ENCODE measurements around the gene C1orf174.

C1orf174 gene

DNA sequence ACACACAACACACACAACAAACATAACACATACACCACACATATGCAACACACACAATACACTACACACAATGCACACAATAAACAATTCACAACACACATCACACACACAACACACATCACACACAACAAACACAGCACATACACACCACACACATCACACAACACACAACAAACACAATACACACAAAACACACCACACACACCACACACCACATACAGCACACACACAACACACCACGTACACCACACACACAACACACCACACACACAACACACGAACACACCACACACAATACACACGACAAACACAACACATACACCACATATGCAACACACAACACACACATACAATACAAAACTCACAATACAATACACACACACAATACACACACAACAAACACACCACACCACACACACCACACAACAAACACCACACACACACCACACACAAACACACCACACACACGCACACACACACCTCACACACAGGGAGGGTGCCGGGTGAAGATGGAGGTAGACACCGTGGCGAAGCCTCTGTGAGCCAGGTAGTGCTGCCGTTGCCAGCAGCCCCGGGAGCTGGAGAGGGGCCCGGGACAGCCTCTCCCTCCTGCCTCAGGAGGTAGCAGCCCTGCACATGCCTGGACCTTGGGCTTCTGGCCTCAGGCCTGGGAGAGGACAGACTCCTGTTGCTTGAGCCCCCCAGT is 30.4 kb upstream of the C1orf174 start:
- TF ChIP-seq ARNTL (CRISPR knock-in tag; IDR thresholded peaks at IDR 0.05; ENCODE audit: borderline replicate concordance, low read depth) (no peak), ESRRG (CRISPR knock-in tag; IDR thresholded peaks at IDR 0.05) (no peak), RARB (CRISPR knock-in tag; IDR thresholded peaks at IDR 0.05) (no peak), ZFP30 (CRISPR knock-in tag; IDR thresholded peaks at IDR 0.05) (no peak), OSR1 (CRISPR knock-in tag; IDR thresholded peaks at IDR 0.05) (no peak), TCF4 (CRISPR knock-in tag; IDR thresholded peaks at IDR 0.05; ENCODE audit: borderline replicate concordance) (no peak), ZNF70 (CRISPR knock-in tag; IDR thresholded peaks at IDR 0.05) (no peak), ISL1 (CRISPR knock-in tag; IDR thresholded peaks at IDR 0.05) (no peak)
- TF ChIP-seq, protein P1, sequence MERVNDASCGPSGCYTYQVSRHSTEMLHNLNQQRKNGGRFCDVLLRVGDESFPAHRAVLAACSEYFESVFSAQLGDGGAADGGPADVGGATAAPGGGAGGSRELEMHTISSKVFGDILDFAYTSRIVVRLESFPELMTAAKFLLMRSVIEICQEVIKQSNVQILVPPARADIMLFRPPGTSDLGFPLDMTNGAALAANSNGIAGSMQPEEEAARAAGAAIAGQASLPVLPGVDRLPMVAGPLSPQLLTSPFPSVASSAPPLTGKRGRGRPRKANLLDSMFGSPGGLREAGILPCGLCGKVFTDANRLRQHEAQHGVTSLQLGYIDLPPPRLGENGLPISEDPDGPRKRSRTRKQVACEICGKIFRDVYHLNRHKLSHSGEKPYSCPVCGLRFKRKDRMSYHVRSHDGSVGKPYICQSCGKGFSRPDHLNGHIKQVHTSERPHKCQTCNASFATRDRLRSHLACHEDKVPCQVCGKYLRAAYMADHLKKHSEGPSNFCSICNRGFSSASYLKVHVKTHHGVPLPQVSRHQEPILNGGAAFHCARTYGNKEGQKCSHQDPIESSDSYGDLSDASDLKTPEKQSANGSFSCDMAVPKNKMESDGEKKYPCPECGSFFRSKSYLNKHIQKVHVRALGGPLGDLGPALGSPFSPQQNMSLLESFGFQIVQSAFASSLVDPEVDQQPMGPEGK (CRISPR knock-in tag; IDR thresholded peaks at IDR 0.05; ENCODE audit: borderline replicate concordance): no peak
- TF ChIP-seq, protein P2, sequence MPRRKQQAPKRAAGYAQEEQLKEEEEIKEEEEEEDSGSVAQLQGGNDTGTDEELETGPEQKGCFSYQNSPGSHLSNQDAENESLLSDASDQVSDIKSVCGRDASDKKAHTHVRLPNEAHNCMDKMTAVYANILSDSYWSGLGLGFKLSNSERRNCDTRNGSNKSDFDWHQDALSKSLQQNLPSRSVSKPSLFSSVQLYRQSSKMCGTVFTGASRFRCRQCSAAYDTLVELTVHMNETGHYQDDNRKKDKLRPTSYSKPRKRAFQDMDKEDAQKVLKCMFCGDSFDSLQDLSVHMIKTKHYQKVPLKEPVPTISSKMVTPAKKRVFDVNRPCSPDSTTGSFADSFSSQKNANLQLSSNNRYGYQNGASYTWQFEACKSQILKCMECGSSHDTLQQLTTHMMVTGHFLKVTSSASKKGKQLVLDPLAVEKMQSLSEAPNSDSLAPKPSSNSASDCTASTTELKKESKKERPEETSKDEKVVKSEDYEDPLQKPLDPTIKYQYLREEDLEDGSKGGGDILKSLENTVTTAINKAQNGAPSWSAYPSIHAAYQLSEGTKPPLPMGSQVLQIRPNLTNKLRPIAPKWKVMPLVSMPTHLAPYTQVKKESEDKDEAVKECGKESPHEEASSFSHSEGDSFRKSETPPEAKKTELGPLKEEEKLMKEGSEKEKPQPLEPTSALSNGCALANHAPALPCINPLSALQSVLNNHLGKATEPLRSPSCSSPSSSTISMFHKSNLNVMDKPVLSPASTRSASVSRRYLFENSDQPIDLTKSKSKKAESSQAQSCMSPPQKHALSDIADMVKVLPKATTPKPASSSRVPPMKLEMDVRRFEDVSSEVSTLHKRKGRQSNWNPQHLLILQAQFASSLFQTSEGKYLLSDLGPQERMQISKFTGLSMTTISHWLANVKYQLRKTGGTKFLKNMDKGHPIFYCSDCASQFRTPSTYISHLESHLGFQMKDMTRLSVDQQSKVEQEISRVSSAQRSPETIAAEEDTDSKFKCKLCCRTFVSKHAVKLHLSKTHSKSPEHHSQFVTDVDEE (CRISPR knock-in tag; IDR thresholded peaks at IDR 0.05): no peak
- ATAC-seq: no peak

DNA sequence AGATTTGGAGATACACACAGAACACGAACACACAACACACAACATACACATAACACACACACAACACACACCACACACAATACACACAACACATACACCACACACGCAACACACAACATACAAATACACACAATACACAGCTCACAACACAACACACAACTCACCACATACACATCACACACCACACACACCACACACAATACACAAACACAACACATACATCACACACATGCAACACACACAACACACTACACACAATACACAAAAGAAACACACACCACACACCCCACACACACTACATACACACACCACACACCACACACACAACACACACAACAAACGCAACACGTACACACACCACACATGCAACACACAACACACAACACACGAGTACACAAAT is 29.1 kb upstream of the C1orf174 start:
- TF ChIP-seq, protein P3, sequence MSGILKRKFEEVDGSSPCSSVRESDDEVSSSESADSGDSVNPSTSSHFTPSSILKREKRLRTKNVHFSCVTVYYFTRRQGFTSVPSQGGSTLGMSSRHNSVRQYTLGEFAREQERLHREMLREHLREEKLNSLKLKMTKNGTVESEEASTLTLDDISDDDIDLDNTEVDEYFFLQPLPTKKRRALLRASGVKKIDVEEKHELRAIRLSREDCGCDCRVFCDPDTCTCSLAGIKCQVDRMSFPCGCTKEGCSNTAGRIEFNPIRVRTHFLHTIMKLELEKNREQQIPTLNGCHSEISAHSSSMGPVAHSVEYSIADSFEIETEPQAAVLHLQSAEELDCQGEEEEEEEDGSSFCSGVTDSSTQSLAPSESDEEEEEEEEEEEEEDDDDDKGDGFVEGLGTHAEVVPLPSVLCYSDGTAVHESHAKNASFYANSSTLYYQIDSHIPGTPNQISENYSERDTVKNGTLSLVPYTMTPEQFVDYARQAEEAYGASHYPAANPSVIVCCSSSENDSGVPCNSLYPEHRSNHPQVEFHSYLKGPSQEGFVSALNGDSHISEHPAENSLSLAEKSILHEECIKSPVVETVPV (CRISPR knock-in tag; IDR thresholded peaks at IDR 0.05): no peak
- no peak for TF ChIP-seq PPARA (CRISPR knock-in tag; IDR thresholded peaks at IDR 0.05; ENCODE audit: borderline replicate concordance)
- no peak for TF ChIP-seq SNAI2 (CRISPR knock-in tag; IDR thresholded peaks at IDR 0.05)
- no peak for TF ChIP-seq ZC3H10 (CRISPR knock-in tag; IDR thresholded peaks at IDR 0.05)
- TF ChIP-seq OSR1 (CRISPR knock-in tag; IDR thresholded peaks at IDR 0.05): no peak
- TF ChIP-seq, protein P4, sequence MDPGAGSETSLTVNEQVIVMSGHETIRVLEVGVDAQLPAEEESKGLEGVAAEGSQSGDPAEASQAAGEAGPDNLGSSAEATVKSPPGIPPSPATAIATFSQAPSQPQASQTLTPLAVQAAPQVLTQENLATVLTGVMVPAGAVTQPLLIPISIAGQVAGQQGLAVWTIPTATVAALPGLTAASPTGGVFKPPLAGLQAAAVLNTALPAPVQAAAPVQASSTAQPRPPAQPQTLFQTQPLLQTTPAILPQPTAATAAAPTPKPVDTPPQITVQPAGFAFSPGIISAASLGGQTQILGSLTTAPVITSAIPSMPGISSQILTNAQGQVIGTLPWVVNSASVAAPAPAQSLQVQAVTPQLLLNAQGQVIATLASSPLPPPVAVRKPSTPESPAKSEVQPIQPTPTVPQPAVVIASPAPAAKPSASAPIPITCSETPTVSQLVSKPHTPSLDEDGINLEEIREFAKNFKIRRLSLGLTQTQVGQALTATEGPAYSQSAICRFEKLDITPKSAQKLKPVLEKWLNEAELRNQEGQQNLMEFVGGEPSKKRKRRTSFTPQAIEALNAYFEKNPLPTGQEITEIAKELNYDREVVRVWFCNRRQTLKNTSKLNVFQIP (CRISPR knock-in tag; IDR thresholded peaks at IDR 0.05; ENCODE audit: borderline replicate concordance, low read depth): no peak
- ATAC-seq: no peak

DNA sequence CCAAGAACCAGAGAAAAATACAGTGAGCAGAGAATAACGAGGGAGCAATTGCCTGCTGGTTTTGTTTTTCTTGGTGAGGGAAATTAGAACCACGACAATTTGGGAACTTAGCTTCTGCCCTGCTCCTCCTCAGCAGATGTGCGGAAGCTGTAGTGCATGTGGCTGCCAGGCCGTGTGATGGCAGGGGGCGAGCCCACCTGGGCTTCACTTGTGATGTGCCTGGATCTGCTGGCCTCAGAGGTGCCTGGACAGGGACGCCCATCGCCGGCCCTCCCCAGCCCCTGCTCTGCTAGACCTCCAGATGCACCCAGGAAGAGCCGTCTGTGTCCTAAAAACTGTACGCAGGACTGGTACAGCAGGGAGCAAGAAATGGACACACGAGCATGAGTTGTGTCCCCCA is 28.5 kb upstream of the C1orf174 start:
- TF ChIP-seq TCF4 (CRISPR knock-in tag; IDR thresholded peaks at IDR 0.05; ENCODE audit: borderline replicate concordance) (no peak), ESRRG (CRISPR knock-in tag; IDR thresholded peaks at IDR 0.05) (no peak), RARB (CRISPR knock-in tag; IDR thresholded peaks at IDR 0.05) (no peak), ZNF565 (CRISPR knock-in tag; conservative IDR thresholded peaks at IDR 0.05; ENCODE audit: low read depth) (no peak), CSDC2 (CRISPR knock-in tag; IDR thresholded peaks at IDR 0.05) (no peak), ZFP30 (CRISPR knock-in tag; IDR thresholded peaks at IDR 0.05) (no peak), SNAI2 (CRISPR knock-in tag; IDR thresholded peaks at IDR 0.05) (no peak), ISL1 (CRISPR knock-in tag; IDR thresholded peaks at IDR 0.05) (no peak), ZFP3 (CRISPR knock-in tag; IDR thresholded peaks at IDR 0.05) (no peak), ZC3H10 (CRISPR knock-in tag; IDR thresholded peaks at IDR 0.05) (no peak), ZNF70 (CRISPR knock-in tag; IDR thresholded peaks at IDR 0.05) (no peak), GLIS3 (CRISPR knock-in tag; IDR thresholded peaks at IDR 0.05) (no peak), OSR1 (CRISPR knock-in tag; IDR thresholded peaks at IDR 0.05) (no peak), PPARA (CRISPR knock-in tag; IDR thresholded peaks at IDR 0.05; ENCODE audit: borderline replicate concordance) (no peak), ARNTL (CRISPR knock-in tag; IDR thresholded peaks at IDR 0.05; ENCODE audit: borderline replicate concordance, low read depth) (no peak)
- TF ChIP-seq, protein P2 (CRISPR knock-in tag; IDR thresholded peaks at IDR 0.05): no peak
- TF ChIP-seq, protein P3 (CRISPR knock-in tag; IDR thresholded peaks at IDR 0.05): no peak
- TF ChIP-seq, protein P4 (CRISPR knock-in tag; IDR thresholded peaks at IDR 0.05; ENCODE audit: borderline replicate concordance, low read depth): no peak
- TF ChIP-seq, protein P5, sequence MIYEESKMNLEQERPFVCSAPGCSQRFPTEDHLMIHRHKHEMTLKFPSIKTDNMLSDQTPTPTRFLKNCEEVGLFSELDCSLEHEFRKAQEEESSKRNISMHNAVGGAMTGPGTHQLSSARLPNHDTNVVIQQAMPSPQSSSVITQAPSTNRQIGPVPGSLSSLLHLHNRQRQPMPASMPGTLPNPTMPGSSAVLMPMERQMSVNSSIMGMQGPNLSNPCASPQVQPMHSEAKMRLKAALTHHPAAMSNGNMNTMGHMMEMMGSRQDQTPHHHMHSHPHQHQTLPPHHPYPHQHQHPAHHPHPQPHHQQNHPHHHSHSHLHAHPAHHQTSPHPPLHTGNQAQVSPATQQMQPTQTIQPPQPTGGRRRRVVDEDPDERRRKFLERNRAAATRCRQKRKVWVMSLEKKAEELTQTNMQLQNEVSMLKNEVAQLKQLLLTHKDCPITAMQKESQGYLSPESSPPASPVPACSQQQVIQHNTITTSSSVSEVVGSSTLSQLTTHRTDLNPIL (CRISPR knock-in tag; IDR thresholded peaks at IDR 0.05; ENCODE audit: low read depth): no peak
- ATAC-seq: no peak
